HG03095 (cell line): Measurements from ENCODE around the gene TDRD1.
"Not testable (repeated sequence)": the region's sequence is repeated elsewhere in the genome, so short reads cannot be mapped to it uniquely, and the experiment has no call there.

Experiments
- ATAC-seq: cut with Tn5 transposase; IDR thresholded peaks from one replicate; pipeline ENCODE4 v1.9.1; 2021; ENCODE audit warnings: moderate library complexity; ENCODE audit not compliant: unreplicated experiment

Gene TDRD1

GRCh38 chr10:114179148-114179547, at the start of gene TDRD1:
TDRD1 (plus strand) TSS chr10:114179353; CDS start chr10:114187832, 8,479 bp downstream.
- no peak for ATAC-seq

GRCh38 chr10:114131094-114131493, 48.1 kb upstream of the TDRD1 start:
- ATAC-seq, result peak; percentile 69

DNA sequence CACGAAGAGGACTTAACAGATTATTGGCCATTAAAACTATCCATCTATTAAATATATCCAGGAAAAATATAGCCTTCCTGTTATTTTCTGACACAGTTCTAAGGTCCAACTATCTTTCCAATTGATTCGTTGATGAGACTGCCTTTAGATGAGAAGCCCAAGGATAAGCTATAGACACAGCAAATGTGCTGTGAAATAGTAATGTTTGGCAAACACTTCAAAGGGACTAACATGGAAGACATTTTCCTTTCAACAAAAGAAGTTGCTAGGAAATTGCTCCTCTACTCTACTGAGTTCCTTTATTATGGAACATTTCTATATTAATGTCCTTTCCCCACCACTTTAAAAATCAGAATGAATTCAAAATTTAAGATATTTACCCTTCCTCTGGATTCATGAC, 43.7 kb upstream of the TDRD1 start:
- ATAC-seq, result no peak

- ATAC-seq, result no peak
These were observed 40.6 kb upstream of the TDRD1 start for GRCh38 chr10:114138581-114138980.

DNA sequence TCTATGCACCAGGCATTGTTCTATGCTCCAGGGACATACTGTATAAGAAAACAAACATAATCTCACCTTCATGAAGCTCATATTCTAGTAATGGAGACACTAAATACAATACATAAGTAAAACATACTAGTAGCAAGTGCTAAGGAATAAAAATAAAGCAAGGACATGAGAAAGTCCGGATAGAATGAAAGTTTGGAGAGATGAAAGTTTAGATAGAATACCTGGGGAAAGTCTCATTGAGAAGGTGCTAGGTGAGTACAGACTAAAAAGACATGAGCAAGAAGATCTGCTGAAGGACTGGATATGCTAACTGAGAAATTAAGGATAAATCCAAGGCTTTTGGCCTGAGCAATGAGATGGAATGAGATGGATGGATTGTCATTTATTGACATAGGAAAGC, 39.1 kb upstream of the TDRD1 start:
- ATAC-seq, result no peak

DNA sequence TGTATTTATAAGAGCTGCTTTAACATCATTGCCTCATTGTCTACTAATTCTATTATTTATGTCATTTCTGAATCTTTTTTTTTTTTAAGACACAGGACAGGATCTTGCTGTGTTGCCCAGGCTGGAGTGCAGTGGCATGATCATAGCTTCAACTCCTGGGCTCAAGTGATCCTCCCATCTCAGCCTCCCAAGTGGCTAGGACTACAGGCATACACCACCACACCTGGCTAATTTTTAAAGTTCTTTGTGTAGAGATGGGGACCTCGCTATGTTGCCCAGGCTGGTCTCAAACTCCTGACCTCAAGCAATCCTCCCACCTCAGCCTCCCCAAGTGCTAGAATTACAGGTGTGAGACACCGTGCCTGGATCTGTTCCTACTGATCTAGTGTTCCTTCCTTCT, 38.3 kb upstream of the TDRD1 start:
- not testable (repeated sequence) for ATAC-seq

DNA sequence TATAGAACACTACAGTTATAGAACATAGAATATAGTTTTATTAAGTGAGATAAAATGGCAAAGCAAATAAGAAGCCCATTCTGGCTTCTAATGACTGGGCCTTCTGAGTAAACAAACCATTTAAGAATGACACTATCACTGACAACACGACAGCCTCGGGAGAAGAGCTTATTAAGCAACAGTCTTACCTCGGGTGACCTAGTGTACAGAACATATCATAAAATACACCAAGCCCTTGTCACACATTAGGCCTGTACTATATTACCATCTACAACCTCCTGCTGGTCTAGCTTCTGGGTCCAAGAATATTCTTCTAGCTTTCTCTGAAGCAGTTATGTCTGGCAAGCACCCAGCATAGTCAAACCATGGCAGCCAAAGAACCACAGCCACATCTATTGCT, 37.1 kb upstream of the TDRD1 start:
- no peak for ATAC-seq

DNA sequence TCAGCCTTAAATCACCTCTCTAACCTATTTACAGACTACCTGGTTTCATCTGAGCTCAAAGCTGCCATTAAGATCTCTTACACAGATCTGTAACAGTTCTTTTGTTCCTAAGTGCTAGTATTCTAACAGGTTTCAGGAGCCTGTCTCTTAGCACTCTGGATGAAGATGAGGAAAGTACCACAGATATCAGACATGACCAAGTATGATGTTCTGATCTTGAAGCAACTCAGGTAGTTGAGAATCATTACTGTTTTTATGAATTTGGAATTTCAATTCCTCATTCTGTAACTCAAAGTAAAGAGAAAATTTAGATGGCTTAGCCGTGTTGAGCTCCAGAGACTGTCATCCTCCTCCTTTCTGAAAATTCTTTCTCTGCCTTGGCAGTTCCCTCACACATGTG, 36.0 kb upstream of the TDRD1 start:
- no peak for ATAC-seq

GRCh38 chr10:114149476-114149875, 29.7 kb upstream of the TDRD1 start:
- not testable (repeated sequence) for ATAC-seq

DNA sequence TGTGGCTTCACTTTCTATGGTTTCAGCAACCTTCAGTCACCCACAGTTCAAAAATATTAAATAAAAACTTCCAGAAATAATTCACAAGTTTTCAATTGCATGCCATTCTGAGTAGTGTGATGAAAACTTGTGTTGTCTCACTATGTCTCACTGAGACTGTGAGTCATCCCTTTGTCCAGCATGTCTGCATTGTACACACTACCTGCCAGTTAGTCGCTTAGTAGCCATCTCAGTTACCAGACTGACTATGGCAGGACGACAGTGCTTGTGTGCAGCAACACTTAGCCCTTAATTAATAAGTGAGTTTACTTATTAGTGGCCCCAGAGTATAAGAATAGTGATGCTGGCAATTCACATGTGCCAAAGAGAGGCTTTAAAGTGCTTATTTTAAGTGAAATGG, 27.7 kb upstream of the TDRD1 start:
- no peak for ATAC-seq

GRCh38 chr10:114151892-114152291, 27.3 kb upstream of the TDRD1 start:
- no peak for ATAC-seq

DNA sequence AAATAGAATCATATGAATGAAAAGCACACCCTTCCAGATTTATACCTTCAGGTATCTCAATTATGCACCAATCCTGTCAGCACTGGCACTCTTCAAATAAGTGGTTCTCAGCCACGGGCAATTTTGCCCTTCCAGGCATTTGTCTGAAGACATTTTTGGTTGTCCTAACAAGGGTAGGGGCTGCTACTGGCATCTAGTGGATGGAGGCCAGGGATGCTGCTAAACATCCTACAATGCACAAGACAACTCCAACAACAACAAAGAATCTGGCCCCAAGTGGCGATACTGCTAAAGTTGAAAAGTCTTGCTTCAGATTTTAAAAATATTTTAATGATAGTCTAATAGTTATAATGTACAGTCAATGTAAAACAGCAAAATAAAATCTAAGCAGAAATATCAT, 21.2 kb upstream of the TDRD1 start:
- ATAC-seq, result no peak

GRCh38 chr10:114163062-114163461, 16.1 kb upstream of the TDRD1 start:
- ATAC-seq, result no peak

- no peak for ATAC-seq
These were observed 13.1 kb upstream of the TDRD1 start for GRCh38 chr10:114166043-114166442.

DNA sequence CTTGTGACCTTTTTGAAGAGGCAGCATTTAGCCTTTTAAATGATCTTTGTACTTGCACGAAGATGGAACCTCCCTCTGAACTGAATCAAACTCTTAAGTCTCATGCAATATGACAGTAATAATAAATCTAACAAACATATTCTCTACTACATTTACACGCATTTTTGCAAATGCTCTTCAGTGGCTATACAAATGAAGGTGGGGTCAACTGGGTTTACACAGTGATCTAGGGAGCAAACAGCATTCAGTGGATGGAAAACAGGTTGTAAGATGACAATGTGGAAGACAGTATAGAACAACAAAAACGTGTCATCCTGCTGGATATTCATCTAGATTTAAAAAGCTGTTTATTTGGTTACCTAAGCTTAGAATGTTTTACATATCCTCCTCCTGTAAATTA, 12.7 kb upstream of the TDRD1 start:
- no peak for ATAC-seq

- ATAC-seq, result no peak
These were observed 11.2 kb upstream of the TDRD1 start for GRCh38 chr10:114167985-114168384.

DNA sequence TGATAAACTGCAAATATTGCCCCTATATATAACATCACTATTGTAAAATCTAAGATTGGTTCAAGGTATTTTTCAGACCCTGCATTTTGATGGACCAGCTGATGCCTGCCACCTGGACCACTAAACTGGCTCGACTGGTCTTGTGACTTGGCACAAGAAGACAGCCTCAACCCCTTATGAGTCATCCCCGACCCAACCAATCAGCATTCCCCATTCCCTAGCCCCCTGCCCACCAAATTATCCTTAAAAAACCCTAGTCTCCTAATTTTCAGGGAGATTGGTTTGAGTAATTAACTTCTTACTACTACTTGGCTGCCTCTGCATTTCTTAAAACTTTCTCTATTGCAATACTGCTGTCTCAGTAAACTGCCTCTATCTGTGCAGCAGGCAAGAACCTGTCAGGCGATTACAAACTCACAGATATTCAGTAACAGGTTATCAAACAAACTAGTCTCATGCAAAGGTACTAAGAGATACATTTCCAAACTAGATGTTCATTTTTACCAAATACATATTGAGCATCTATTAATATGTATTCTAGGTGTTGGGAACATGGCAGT, 10.6 kb upstream of the TDRD1 start:
- no peak for ATAC-seq

DNA sequence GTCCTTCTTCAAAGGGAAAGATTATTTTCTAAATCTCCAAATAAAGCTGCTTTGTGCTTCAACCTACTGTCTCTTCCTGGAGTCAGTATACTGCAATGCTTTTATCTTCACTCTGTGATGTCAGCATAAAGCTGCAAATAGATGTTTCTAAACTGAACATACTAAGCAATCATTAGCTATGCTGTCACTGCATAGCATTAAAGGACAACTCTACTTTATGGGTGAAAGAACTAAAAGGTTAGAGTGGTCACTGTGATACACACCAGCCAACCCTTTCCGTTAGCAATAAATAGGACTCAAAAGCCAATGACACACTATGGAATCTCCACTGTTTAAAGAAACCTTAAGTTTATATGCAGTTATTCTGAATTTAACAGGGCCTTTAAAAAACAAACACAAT, 6.9 kb upstream of the TDRD1 start:
- ATAC-seq, result no peak

DNA sequence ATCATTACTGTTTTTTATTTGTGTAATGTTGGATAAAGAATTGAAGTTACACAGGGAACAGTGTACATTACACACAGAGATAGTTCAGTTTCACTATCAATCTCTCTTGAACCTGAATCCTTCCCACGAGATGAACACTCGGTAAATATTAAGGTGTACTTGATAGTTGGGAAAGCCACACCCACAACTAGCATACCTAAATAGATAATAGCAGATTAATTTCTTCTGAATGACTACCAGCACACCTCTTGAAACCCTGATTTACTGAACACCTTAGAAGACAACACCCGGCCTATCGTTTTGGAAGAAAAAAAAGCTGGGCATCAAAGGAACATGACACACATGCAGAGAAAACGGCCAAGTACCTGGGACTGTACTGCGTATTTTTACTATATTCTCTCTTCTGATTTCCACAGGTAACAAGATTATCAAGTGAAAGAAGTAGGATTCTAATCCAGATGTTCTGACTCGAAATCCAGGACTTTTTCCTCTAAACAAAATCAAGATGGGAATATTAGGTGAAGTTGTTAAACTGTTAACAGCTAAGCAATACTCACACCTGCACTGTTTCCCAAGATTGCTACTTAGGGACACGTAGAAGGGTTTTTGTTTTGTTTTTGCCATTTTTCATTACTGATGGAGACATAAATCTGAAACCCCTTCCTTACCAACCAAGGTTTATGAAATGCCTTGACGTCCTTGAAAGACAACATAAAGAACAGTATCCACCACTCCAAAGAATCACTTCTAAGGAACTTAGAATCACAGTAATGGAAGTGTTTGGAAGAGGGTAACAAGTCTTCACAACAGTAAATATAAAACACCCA, 6.2 kb upstream of the TDRD1 start:
- no peak for ATAC-seq

GRCh38 chr10:114173603-114173920, 5.6 kb upstream of the TDRD1 start:
- no peak for ATAC-seq

- ATAC-seq, result peak; percentile 98
These were observed 5.0 kb upstream of the TDRD1 start, which contains the start of gene CCDC186 for GRCh38 chr10:114173921-114174694. CCDC186 (minus strand) TSS chr10:114174203; CDS start chr10:114163268, 10,935 bp downstream.

DNA sequence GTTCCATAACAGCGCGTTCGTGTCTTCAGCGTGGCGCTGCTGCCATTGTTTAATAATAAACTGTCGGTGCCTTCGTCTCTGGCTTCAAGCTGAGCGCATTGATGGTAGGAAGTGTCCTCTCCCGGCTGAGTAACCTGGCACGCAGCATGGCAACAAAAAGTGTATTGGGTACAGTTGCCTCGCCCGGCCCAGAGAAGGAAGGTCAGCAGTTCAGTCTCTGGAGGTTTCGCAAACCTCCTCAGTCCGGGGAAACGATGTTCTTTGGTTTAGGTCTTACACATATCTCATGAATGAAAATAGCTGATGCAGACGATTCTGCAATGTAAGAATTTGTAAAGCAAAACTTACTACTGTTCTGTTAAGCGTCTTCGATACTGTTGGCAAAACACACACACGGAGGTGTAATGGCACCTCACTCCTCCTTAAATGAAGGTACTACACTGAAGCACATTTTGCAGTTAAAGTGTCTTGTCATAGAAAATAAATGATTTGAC, 4.4 kb upstream of the TDRD1 start:
- ATAC-seq, result peak; percentile 3
